GM23248 (cell line): Measurements from ENCODE around the gene CGGBP1.

Source experiments
- EZH2 ChIP-seq: fragments of 200-600 bp; sonication (generic); IDR thresholded peaks from 2 replicates; pipeline ENCODE4 v1.6.1; 2018; ENCODE audit warnings: antibody characterized with exemption, mild to moderate bottlenecking; ENCODE audit not compliant: insufficient read depth, poor library complexity, severe bottlenecking
- EZH2phosphoT487 ChIP-seq: fragments of 200-600 bp; sonication (generic); IDR thresholded peaks from 2 replicates; pipeline ENCODE4 v1.6.1; 2018; ENCODE audit warnings: antibody characterized with exemption, moderate library complexity, mild to moderate bottlenecking, low read depth; ENCODE audit not compliant: insufficient read depth

DNA sequence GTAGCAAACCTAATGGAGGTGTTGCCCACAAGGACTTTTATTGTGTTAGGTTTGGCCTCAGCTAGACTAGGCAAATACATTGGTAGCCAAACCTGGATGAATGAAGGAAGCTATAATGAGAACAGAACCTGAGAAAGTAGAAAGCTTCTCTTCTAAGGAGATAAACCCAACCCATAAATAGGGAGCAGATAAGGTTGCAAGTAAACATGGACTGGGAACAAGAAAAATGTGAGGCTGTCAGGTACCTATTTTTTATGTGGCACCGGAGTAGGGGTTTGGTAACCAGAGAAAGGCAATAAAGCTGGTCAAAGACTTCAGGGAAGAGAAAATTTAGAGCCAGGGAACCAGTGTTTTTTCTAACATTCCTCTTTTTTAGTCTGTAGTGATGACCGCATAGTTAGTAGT, 25.3 kb upstream of the CGGBP1 start:
- TF ChIP-seq EZH2, result no peak
- TF ChIP-seq EZH2phosphoT487, result no peak
